ENCODE measurements around the gene RAPGEF6.

GRCh38 chr5:131511934-131512333 lies 123.1 kb downstream of the RAPGEF6 start:
- no peak for TF ChIP-seq CTCF (conservative IDR thresholded peaks at IDR 0.05; ENCODE audit: low read depth, low read length)
- TF ChIP-seq EZH2 (IDR thresholded peaks at IDR 0.05; ENCODE audit: low read length, unreplicated experiment) = no peak
- no peak for TF ChIP-seq EZH2phosphoT487 (IDR thresholded peaks at IDR 0.05; ENCODE audit: borderline replicate concordance, low read length)
